ENCODE data around the gene RMI1. TPM values are rescaled to one million over a fixed set of nuclear protein-coding genes. Genes with fewer than 3 reads are reported as not detected.

The RMI1 gene
- total and polyA plus RNA-seq, 2 of the 8 experiments (the other 6 are each of a cell fraction or from before 2014, with no cell fraction given), result 3.0 to 34.1 TPM

DNA sequence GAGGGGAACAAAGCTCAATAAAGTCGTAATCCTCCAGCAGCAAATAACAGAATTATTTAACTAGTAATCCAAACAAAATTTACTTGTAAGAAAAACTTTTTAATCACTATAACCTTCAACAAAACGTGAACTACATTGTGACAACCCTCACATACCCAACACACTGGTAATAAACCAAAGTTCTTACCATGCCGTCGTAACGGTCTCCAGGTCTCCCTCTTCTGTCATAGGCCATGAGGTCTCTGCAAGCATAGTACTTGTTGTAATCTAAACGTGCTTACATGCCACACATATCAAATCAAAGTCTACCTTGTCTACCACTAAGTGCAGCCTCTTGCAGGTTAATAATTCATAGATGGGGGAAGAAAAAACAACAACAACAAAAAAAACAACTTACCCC is 9.1 kb upstream of the RMI1 start (continued):
- TF ChIP-seq, protein P1, sequence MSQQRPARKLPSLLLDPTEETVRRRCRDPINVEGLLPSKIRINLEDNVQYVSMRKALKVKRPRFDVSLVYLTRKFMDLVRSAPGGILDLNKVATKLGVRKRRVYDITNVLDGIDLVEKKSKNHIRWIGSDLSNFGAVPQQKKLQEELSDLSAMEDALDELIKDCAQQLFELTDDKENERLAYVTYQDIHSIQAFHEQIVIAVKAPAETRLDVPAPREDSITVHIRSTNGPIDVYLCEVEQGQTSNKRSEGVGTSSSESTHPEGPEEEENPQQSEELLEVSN (IDR thresholded peaks at IDR 0.05), result no peak
- no peak for TF ChIP-seq RBBP5 (IDR thresholded peaks at IDR 0.05; ENCODE audit: borderline replicate concordance, low read depth, low read length)
- TF ChIP-seq FOSL1 (IDR thresholded peaks at IDR 0.05; ENCODE audit: insufficient read depth, low read depth, low read length), result no peak
